HG03378 (cell line): ENCODE data around the gene TBC1D9.
A peak's percentile ranks its signal among the peaks of the same experiment; 100 is the strongest.

Source experiments
- ATAC-seq: cut with Tn5 transposase; IDR thresholded peaks from one replicate; pipeline ENCODE4 v1.9.1; 2021; ENCODE audit warnings: mild to moderate bottlenecking, moderate library complexity; ENCODE audit not compliant: unreplicated experiment

TBC1D9 gene

DNA sequence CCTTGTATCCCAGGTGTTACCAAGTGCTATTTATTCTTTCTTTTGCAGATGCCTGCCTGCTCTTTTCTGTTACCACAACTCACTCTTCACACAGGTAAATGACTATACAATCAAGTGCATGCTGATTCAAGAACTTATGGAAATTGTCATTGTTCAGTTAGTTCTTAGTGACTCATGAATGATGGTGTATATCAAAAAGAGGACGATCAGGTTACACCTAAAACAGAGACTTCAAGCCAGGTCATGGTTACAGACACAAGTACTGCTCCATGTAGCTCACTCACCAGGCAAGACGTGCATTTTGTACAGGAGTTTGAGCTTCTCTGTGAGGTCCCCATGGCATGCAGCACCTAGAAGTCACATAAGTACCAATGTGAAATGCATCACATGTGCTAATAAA lies 128.2 kb downstream of the TBC1D9 start:
- no peak for ATAC-seq

DNA sequence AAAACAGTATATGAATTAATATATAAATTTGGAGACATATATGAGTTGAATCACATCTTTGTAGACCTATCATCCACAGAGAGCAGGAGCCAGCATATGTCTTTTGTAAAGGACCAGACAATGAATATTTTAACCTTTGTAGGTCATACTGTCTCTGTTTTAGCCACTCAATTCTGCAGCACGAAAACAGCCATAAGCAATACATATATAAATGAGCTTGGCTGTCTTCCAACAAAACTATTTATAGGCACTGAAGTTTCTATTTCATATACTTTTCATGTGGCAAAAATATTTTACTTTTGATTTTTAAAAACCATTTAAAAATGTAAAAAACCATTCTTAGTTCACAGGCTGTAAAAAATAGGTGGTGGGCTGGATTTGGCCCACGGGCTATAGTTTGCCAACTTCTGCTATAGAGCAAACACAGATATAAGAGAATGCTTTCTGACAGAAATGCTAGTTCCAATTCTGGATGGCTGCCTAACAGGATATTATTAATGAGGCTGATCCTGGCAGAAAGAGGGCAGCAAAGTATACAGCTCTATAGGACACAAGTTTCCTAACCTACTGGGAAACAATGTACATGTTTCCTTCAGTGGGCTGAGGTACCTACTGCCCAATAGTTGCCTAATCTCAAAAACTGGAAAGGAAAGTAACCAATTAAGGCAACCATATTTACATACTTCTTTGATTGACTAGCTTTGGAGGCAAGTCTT lies 129.4 kb downstream of the TBC1D9 start:
- no peak for ATAC-seq

- no peak for ATAC-seq
Observed at GRCh38 chr4:140622333-140622958, 133.7 kb downstream of the TBC1D9 start.

GRCh38 chr4:140621161-140621560 lies 135.0 kb downstream of the TBC1D9 start:
- ATAC-seq, result no peak

- ATAC-seq, result no peak
Observed at GRCh38 chr4:140617499-140618248, 138.5 kb downstream of the TBC1D9 start.

DNA sequence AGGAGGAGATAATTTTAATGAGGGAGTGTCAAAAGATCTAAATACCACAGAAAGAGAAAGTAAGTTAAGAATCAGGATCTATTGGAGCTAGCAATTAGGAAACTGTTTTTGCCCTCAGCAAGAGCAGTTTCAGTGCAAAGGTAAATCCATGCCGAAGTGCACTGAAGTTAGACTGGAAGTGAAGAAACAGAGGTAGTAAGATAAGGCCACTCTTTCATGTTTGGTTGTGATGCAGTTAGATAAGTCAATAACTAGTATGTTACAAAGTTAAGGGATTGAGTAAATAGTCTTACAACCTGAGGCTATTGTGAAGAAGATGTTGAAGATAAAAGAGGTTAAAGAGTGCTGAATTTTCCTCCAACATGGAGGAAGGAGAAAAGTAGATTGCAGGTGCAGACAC lies 140.7 kb downstream of the TBC1D9 start:
- ATAC-seq, result no peak

- no peak for ATAC-seq
Observed at GRCh38 chr4:140612357-140612756, 143.8 kb downstream of the TBC1D9 start.

GRCh38 chr4:140611854-140612253 lies 144.3 kb downstream of the TBC1D9 start:
- ATAC-seq, result no peak

DNA sequence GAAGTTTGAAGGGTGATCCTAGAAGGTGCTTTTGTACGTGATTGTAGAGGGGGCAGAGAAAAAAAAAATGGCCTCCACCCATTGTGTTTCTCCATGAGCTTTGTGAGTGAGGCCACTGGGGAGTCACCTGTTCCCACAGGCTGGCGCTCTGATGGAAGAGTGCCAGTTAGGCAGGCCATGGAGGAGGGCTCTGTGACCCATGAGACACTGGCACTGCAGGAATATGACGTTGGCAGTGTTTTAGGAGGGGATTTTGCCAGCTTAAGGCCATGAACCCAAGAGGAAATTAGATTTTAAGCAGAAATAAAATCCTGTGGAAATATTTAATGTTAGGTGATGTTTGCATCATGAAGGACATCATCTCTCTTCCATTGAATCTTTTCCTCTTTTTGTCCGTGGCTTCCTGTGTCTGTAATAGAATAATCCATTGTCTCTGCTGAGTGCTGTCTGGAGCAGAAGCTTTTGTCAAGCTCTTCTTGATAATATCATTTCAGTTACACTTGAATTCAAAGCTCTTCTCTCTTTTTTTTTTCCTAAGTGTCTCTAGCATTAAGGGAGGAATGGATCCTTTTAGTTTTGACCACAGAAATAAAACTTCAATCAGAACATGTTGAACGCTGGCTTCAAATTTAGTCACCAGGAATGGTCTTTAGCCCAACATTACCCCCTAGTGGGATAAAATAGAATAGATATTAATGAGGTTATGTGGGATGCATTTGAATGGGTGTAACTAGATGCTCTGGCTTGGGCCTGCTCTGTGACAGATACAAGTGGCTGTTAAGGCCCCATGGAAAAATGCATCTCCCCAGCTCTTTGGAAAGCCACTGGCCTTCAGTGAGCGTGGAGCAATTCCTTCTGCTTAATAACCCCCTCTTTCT lies 146.4 kb downstream of the TBC1D9 start:
- ATAC-seq, result peak; percentile 85

- no peak for ATAC-seq
Observed at GRCh38 chr4:140607852-140608251, 148.3 kb downstream of the TBC1D9 start.

- no peak for ATAC-seq
Observed at GRCh38 chr4:140604544-140604943, 151.6 kb downstream of the TBC1D9 start.

GRCh38 chr4:140603286-140603685 lies 152.9 kb downstream of the TBC1D9 start:
- ATAC-seq, result no peak

- ATAC-seq, result no peak
Observed at GRCh38 chr4:140602714-140603113, 153.5 kb downstream of the TBC1D9 start.

DNA sequence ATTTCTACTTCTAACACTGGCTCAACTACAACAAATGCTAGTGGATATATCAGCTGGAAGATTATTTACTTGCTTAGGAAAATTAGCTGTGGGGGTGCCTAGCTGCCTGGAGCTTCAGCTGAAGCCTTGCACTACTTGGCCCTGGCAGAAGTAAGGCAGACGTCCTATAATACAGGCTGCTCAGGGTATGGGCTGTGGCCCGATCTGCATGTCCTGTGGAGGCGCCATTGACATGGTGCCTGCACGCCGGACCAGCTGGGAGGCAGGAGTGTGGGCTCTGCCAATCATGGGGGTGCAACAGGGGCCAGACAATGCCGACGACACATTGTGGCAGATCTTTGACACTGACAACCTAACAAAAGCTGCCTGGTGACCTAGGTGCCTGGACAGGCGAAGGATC lies 155.8 kb downstream of the TBC1D9 start:
- no peak for ATAC-seq

- ATAC-seq, result peak; percentile 71
Observed at GRCh38 chr4:140595065-140595464, 161.1 kb downstream of the TBC1D9 start.

DNA sequence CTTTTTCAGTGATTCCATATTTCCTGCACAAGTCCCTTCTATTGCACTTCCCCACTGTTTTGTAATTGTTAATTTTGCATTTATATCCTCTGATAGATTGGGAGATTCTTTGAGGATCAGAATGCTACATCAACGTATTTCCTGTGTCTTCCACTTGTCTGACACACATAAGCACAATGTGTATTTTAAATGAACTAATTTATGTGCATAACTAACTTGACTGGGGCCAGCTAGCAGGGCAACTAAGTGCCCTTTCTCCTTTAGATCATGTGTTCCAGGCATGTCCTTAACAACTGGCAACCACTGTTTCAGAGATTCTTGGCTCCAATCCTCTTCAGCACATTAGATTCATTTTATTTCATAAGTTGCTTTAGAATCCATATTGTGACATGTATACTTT lies 171.7 kb downstream of the TBC1D9 start:
- no peak for ATAC-seq

GRCh38 chr4:140581078-140581477 lies 175.1 kb downstream of the TBC1D9 start:
- no peak for ATAC-seq

DNA sequence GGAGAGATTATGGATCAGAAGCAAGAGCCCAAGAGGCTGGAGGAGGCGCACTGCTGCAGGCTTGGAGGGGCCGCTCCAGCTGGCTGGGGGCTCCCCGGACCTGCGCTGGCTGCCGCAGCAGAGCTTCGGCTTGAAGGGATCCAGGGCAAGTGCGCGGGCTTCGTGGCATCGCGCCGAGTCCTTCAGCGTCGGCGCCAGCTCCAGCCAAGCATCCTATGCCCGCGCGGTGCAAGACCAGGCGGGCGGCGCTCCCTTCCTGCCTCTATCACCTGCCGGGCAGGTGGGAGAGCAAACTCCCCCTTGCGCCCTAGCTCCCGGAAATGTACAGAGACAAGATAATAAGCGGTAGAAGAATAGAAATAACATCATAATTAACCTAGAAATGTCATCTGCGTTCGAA lies 176.9 kb downstream of the TBC1D9 start:
- no peak for ATAC-seq

- no peak for ATAC-seq
Observed at GRCh38 chr4:140575489-140575888, 180.7 kb downstream of the TBC1D9 start.

- ATAC-seq, result no peak
Observed at GRCh38 chr4:140571620-140572019, 184.6 kb downstream of the TBC1D9 start.
